ENCODE measurements around the gene OAS2.
A peak's percentile ranks its signal among the peaks of the same experiment; 100 is the strongest.

OAS2 gene

DNA sequence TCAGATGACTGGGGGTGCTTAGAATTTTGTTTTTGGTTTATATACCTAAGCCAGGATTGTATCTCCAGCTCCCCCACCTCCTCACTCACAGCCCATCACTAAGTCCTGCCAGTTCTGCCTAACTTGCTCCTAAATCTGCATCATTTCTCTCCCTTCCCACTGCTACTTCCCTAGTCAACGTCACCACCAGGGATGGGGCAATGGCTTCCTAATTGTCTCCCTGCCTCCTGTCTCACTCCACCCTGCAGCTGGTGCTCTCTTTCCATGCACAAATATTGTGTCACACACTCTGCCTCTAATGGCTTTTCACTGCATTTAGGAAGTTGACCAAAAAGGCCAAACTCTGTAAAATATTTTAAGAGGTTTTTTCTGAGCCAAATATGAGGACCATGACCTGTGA is 11.5 kb downstream of the OAS2 start:
- Histone ChIP-seq H3K36me3 (ENCODE audit: low read length) (peaks cover 3% of the 10 kb centered on the region; the same call in 1 of the 2 replicates), H3K79me2 (ENCODE audit: insufficient read depth, low read length) (no peaks in the 10 kb centered on the region), H3K27me3 (ENCODE audit: low read length) (no peaks in the 10 kb centered on the region), H3K4me3 (ENCODE audit: insufficient read depth, low read length, poor library complexity, severe bottlenecking) (no peak overlapping the region), H3K4me2 (ENCODE audit: low read depth, low read length, poor library complexity, severe bottlenecking) (no peak overlapping the region), H3F3A (ENCODE audit: insufficient read depth) (no peaks in the 10 kb centered on the region), H3K9me3 (ENCODE audit: insufficient read depth, low read length) (peaks cover 5% of the 10 kb centered on the region; the same call in 1 of the 2 replicates), H2AFZ (ENCODE audit: low read depth, low read length, severe bottlenecking) (no peak overlapping the region), H3K9me2 (replicated peaks; ENCODE audit: insufficient read depth, low read length) (no peaks in the 10 kb centered on the region), H3K9ac (ENCODE audit: low read length) (no peak overlapping the region), H3K27ac (ENCODE audit: low read depth, low read length) (no peak overlapping the region), H4K20me1 (ENCODE audit: low read depth, low read length) (no peaks in the 10 kb centered on the region)
- TF ChIP-seq, protein P1, sequence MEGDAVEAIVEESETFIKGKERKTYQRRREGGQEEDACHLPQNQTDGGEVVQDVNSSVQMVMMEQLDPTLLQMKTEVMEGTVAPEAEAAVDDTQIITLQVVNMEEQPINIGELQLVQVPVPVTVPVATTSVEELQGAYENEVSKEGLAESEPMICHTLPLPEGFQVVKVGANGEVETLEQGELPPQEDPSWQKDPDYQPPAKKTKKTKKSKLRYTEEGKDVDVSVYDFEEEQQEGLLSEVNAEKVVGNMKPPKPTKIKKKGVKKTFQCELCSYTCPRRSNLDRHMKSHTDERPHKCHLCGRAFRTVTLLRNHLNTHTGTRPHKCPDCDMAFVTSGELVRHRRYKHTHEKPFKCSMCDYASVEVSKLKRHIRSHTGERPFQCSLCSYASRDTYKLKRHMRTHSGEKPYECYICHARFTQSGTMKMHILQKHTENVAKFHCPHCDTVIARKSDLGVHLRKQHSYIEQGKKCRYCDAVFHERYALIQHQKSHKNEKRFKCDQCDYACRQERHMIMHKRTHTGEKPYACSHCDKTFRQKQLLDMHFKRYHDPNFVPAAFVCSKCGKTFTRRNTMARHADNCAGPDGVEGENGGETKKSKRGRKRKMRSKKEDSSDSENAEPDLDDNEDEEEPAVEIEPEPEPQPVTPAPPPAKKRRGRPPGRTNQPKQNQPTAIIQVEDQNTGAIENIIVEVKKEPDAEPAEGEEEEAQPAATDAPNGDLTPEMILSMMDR (IDR thresholded peaks at IDR 0.05; ENCODE audit: insufficient read depth, low read length, poor library complexity, severe bottlenecking): no peak

DNA sequence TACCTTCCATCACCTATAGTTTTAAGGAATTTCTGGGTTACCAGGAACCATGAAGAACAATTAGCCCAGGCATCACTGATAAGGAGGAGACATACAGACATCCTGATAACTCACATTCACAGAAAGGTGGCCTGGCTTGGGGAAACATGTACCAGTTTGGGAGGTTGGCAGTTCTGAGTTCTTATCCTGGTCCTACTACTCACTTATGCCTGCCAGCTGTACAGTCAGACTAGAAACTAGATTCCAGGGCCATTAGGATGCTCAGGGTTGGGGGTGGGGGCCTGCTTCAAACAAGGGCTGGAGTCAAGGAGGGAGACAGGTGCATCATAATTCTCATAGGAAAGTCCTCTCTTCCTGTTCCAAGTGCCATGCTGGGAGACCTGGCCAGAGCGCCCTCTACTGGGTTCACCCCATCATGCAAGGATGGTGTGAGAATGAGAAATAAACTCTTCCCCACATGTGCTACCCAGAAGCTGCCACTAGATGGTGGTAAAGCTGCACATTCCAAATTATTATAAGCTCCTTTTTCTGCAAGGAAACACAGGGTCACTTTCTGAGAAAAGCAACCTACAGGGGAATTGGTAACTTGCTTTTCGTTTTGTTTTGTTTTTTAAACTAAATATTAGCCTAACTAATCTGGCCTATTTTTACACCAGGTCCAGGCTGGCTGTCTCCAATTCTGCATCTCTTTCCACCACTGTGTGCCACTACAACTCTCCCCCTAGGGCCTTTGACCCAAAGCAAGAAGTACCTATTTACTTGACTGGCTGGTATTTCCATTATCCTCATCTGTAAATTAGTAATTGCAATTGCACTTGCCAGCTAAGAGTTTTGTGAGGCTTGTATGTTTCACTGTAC is 14.5 kb downstream of the OAS2 start:
- H2AFZ ChIP-seq (ENCODE audit: low read depth, low read length, severe bottlenecking): no peak overlapping the region
- H3K79me2 ChIP-seq (ENCODE audit: insufficient read depth, low read length): no peaks in the 10 kb centered on the region
- no peaks in the 10 kb centered on the region for H3F3A ChIP-seq (ENCODE audit: insufficient read depth)
- no peaks in the 10 kb centered on the region for H3K9me3 ChIP-seq (ENCODE audit: insufficient read depth, low read length)
- TF ChIP-seq, protein P1 (IDR thresholded peaks at IDR 0.05; ENCODE audit: insufficient read depth, low read length, poor library complexity, severe bottlenecking): peak; percentile 99
- TF ChIP-seq EZH2phosphoT487 (conservative IDR thresholded peaks at IDR 0.05; ENCODE audit: low read length): no peak
- H3K27ac ChIP-seq (ENCODE audit: low read depth, low read length): no peak overlapping the region
- no peaks in the 10 kb centered on the region for H3K27me3 ChIP-seq (ENCODE audit: low read length)
- no peaks in the 10 kb centered on the region for H4K20me1 ChIP-seq (ENCODE audit: low read depth, low read length)
- no peaks in the 10 kb centered on the region for H3K9me2 ChIP-seq (replicated peaks; ENCODE audit: insufficient read depth, low read length)
- no peaks in the 10 kb centered on the region for H3K36me3 ChIP-seq (ENCODE audit: low read length)
- H3K9ac ChIP-seq (ENCODE audit: low read length): no peak overlapping the region
- no peak overlapping the region for H3K4me2 ChIP-seq (ENCODE audit: low read depth, low read length, poor library complexity, severe bottlenecking)
- no peak overlapping the region for H3K4me3 ChIP-seq (ENCODE audit: insufficient read depth, low read length, poor library complexity, severe bottlenecking)

DNA sequence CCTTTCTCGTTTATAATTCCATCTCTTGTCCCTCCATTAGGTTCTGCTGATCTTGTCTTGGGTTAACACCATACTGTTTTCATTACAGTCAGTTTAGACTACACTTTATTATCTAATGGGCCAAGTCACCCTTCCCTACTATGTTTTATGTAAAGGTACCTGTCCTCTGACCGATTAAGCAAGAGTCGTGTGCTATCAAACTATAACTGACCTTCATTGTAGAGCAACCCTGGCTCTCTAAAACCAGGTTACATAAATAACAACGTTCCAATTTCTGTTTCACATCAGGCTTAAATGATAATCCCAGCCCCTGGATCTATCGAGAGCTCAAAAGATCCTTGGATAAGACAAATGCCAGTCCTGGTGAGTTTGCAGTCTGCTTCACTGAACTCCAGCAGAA is 16.7 kb downstream of the OAS2 start:
- Histone ChIP-seq H3K4me2 (ENCODE audit: low read depth, low read length, poor library complexity, severe bottlenecking) (no peak overlapping the region), H3K9ac (ENCODE audit: low read length) (no peak overlapping the region), H3K9me3 (ENCODE audit: insufficient read depth, low read length) (no peaks in the 10 kb centered on the region; the same call in 1 of the 2 replicates), H3K27ac (ENCODE audit: low read depth, low read length) (no peak overlapping the region), H3K79me2 (ENCODE audit: insufficient read depth, low read length) (no peaks in the 10 kb centered on the region), H3K9me2 (replicated peaks; ENCODE audit: insufficient read depth, low read length) (no peaks in the 10 kb centered on the region), H3K36me3 (ENCODE audit: low read length) (peaks cover 6% of the 10 kb centered on the region; the same call in 1 of the 2 replicates), H4K20me1 (ENCODE audit: low read depth, low read length) (no peaks in the 10 kb centered on the region), H3K4me3 (ENCODE audit: insufficient read depth, low read length, poor library complexity, severe bottlenecking) (no peak overlapping the region), H3F3A (ENCODE audit: insufficient read depth) (peaks cover 13% of the 10 kb centered on the region), H2AFZ (ENCODE audit: low read depth, low read length, severe bottlenecking) (no peak overlapping the region), H3K27me3 (ENCODE audit: low read length) (no peaks in the 10 kb centered on the region)
- no peak for TF ChIP-seq EZH2phosphoT487 (conservative IDR thresholded peaks at IDR 0.05; ENCODE audit: low read length)
- TF ChIP-seq, protein P1 (IDR thresholded peaks at IDR 0.05; ENCODE audit: insufficient read depth, low read length, poor library complexity, severe bottlenecking): no peak

Data from SU-DHL-6 (cell line).